Measurements from ENCODE around the gene PAK2. TPM values are rescaled to one million over a fixed set of nuclear protein-coding genes. Genes with fewer than 3 reads are reported as not detected.

PAK2 gene
- total RNA-seq, 1 experiment from 2014 or later, result 102 TPM

- Histone ChIP-seq H3K27me3 (replicated peaks; ENCODE audit: insufficient read depth, low read depth, low read length, poor library complexity) (no peaks in the 10 kb centered on the region), H3K9me3 (ENCODE audit: low read depth, low read length, poor library complexity, severe bottlenecking) (peaks cover 7% of the 10 kb centered on the region), H3K4me3 (ENCODE audit: low read depth, low read length, poor library complexity, severe bottlenecking) (no peak overlapping the region), H3K27ac (ENCODE audit: low read depth, low read length, poor library complexity, severe bottlenecking) (no peak overlapping the region), H3K36me3 (ENCODE audit: insufficient read depth, low read length, poor library complexity, severe bottlenecking) (peaks cover 34% of the 10 kb centered on the region), H3K4me1 (ENCODE audit: insufficient read depth, low read length, poor library complexity, severe bottlenecking) (peaks cover 6% of the 10 kb centered on the region)
- ChIA-PET CTCF (no interaction called here), POLR2A (ENCODE audit: low non-redundant PET) (no interaction called here)
- intact Hi-C loops (cut with micrococcal nuclease; ENCODE audit: unreplicated experiment), result no loop called here
- DNase-seq (ENCODE audit: low spot score), result no peak
- no TSS peak for BruUV-seq (replicated peaks)
- no peak for TF ChIP-seq CTCF (conservative IDR thresholded peaks at IDR 0.05; ENCODE audit: low read depth, low read length)
- TF ChIP-seq EZH2 (IDR thresholded peaks at IDR 0.05; ENCODE audit: borderline replicate concordance, low read depth, low read length, poor library complexity, severe bottlenecking), result no peak
Measured at GRCh38 chr3:196793246-196793645, 53.6 kb downstream of the PAK2 start.

DNA sequence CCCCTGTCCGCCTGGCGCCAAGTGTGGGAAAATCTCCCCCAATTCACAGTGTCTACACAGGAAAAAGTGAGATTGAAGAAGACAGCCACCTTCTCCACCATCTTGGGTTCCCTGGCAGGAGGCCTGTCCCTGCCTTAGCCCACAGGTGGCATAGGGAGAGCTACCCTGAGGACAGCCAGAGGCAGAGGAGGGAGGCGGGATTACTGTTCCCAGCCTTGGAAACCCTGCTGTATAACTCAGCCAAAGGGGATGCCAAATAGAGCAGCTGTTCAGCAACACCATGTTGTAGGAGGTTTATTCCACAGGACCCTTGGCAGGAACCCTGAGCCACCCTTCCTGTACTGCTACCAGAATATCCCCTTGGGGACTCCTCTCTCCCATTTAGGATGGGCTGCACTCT lies 54.8 kb downstream of the PAK2 start:
- Histone ChIP-seq H3K4me3 (ENCODE audit: low read depth, low read length, poor library complexity, severe bottlenecking) (no peak overlapping the region), H3K36me3 (ENCODE audit: insufficient read depth, low read length, poor library complexity, severe bottlenecking) (peaks cover 34% of the 10 kb centered on the region), H3K27ac (ENCODE audit: low read depth, low read length, poor library complexity, severe bottlenecking) (no peak overlapping the region), H3K27me3 (replicated peaks; ENCODE audit: insufficient read depth, low read depth, low read length, poor library complexity) (no peaks in the 10 kb centered on the region), H3K4me1 (ENCODE audit: insufficient read depth, low read length, poor library complexity, severe bottlenecking) (no peaks in the 10 kb centered on the region), H3K9me3 (ENCODE audit: low read depth, low read length, poor library complexity, severe bottlenecking) (peaks cover 7% of the 10 kb centered on the region)
- intact Hi-C loops (cut with micrococcal nuclease; ENCODE audit: unreplicated experiment), result no loop called here
- TF ChIP-seq EZH2 (IDR thresholded peaks at IDR 0.05; ENCODE audit: borderline replicate concordance, low read depth, low read length, poor library complexity, severe bottlenecking) (no peak), CTCF (conservative IDR thresholded peaks at IDR 0.05; ENCODE audit: low read depth, low read length) (no peak)
- ChIA-PET CTCF (no interaction called here), POLR2A (ENCODE audit: low non-redundant PET) (no interaction called here)
- no TSS peak for BruUV-seq (replicated peaks)
- no peak for DNase-seq (ENCODE audit: low spot score)

DNA sequence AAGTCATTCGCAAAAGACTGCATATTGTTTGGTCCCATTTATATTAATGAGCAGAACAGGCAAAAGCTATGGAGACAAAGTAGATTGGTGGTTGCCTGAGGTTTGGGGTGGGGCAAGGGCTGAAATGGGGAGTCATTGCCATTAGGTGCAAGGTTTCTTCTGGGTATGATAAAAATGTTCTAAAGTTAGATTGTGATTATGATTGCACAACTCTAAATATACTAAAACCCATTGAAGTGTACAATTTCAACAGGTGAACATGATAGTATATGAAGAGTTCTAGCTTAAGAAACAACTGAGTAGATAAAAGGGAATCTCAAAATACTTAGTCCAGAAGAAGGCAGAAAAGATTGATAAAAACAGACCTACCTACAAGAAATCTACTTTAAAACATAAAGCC lies 56.7 kb downstream of the PAK2 start:
- BruUV-seq (replicated peaks), result no TSS peak
- Histone ChIP-seq H3K9me3 (ENCODE audit: low read depth, low read length, poor library complexity, severe bottlenecking) (peaks cover 7% of the 10 kb centered on the region), H3K4me1 (ENCODE audit: insufficient read depth, low read length, poor library complexity, severe bottlenecking) (peaks cover 11% of the 10 kb centered on the region), H3K4me3 (ENCODE audit: low read depth, low read length, poor library complexity, severe bottlenecking) (no peak overlapping the region), H3K27ac (ENCODE audit: low read depth, low read length, poor library complexity, severe bottlenecking) (no peak overlapping the region), H3K27me3 (replicated peaks; ENCODE audit: insufficient read depth, low read depth, low read length, poor library complexity) (no peaks in the 10 kb centered on the region), H3K36me3 (ENCODE audit: insufficient read depth, low read length, poor library complexity, severe bottlenecking) (peaks cover 23% of the 10 kb centered on the region)
- TF ChIP-seq CTCF (conservative IDR thresholded peaks at IDR 0.05; ENCODE audit: low read depth, low read length) (no peak), EZH2 (IDR thresholded peaks at IDR 0.05; ENCODE audit: borderline replicate concordance, low read depth, low read length, poor library complexity, severe bottlenecking) (no peak)
- no peak for DNase-seq (ENCODE audit: low spot score)
- POLR2A ChIA-PET (ENCODE audit: low non-redundant PET), result interaction anchor here (0.6 kb wide), 1 partner anchor 43 kb away, joined by 3 read pairs; no protein-coding TSS in a partner anchor
- intact Hi-C loops (cut with micrococcal nuclease; ENCODE audit: unreplicated experiment), result no loop called here
- CTCF ChIA-PET, result no interaction called here
